ACHN (cell line): Measurements from ENCODE around the gene MOB1B.

Source experiments
- DNase-seq: peaks from one replicate; pipeline ENCODE4 v3.0.0-alpha.2; 2015
- in situ Hi-C: cut with HindIII; loops from 2 replicates; pipeline ENCODE4 v1.10.0; 2017; ENCODE audit warnings: low sequenced_read_pairs, low pct_ligation_motif_present, low pct_unique_long_range_greater_than_20kb

The MOB1B gene

DNA sequence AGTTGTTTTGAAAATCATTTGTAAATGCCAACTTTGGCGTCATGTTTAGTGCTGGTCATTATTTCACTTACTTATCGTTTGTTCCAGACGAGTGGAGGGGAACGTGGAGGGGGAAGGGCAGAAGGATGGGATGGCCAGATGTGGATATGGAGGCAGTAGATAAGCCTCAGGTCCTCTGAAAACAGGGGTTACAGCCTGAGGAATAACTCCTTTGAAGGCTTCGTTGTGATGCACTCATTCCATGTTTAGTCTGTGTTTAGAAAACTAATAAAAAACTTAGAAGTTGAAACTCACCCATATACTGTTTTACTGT is 1.1 kb downstream of the MOB1B start:
- in situ Hi-C loops = no loop called here
- DNase-seq = no peak

DNA sequence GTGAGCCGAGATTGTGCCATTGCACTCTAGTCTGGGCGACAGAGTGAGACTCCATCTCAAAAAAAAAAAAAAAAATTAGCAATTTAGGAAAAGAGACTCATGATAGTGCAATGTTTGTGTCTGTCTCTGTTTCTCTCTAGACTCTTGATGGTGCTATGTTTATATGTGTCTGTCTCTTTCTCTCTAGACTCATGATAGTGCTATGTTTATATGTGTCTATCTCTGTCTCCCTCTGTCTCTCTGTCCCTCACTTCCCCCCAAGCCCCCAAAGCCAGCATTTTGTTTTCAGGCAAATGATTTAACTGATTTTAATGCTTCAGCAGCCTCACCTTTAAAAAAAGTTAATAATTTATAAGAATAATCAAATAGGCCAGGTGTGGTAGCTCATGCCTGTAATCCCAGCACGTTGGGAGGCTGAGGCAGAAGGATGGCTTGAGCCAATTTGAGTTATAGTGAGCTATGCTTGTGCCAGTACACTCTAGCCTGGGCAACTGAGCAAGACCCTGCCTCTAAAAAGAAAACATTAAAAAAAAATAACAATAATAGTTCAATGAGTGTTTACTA is 6.9 kb downstream of the MOB1B start:
- in situ Hi-C loops = no loop called here
- DNase-seq = no peak

DNA sequence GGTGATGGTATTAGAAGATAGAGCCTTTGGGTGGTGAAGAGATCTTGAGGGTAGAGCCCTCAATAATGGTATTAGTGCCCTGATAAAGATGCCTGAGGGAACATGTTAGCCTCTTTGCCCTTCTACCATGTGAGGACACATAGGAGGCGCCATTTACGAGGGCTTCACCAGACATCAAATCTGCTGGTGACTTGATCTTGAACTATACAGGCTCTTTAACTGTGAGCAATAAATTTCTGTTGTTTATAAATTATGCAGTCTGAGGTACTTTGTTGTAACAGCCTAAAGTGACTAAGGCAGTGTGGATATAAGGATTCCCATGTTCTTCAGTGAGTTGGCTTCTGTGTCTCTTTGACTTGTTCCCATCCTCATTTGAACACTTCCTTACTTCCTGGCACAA is 11.8 kb downstream of the MOB1B start:
- in situ Hi-C loops = no loop called here
- DNase-seq = no peak

DNA sequence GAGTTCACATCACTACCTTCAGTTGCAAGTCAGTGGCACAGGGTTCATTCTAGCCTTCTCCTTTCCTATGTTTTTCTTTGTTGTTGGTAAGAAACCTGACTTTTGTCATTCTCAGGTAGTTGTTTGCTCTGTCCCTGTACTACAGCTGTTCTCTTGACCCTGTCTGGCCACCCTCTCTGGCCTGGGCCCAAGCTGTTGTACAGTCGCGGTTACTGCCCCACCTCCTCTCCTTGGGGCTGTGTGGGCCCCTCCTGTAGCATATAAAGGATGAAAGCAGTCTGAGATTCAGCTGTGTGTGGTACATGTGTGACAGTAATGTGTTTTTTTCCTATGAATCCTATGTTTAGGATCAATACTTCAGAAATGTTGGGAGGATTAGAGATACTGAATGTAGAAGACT is 12.5 kb downstream of the MOB1B start:
- in situ Hi-C loops = no loop called here
- DNase-seq = no peak

DNA sequence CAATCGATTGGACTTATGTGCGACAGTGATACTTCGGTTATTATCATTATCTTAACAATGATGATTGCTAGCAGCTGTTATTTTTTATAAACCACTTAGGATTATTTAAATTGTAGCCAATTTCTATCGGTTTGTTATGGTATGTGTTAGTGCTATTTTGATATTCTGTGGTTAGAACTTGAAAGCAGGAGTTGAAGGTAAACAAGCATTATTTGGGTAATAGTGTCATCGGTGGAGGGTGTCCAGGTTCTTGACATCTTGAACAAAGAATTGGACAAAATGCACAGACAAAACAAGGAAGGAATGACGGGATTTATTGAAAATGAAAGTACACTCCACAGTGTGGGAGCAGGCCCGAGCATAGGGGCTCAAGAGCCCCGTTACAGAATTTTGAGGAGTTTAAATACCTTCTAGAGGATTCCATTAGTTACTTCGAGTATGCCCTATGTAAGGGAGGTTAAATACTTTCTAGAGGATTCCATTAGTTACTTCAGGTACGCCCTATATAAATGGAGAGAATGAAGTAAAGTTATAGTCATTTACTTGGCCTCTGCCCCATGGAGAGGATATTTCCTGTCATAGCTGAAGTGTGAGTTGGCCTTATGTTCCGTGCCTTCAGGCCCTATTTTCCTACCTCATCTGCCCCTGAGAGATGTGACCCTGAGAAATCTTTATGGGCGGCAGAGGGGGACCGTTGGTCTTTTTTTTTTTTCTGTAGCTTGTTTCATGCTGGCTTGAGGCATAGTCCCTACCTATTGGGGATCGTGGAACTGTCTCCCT is 13.1 kb downstream of the MOB1B start:
- DNase-seq = no peak
- in situ Hi-C loops = no loop called here

DNA sequence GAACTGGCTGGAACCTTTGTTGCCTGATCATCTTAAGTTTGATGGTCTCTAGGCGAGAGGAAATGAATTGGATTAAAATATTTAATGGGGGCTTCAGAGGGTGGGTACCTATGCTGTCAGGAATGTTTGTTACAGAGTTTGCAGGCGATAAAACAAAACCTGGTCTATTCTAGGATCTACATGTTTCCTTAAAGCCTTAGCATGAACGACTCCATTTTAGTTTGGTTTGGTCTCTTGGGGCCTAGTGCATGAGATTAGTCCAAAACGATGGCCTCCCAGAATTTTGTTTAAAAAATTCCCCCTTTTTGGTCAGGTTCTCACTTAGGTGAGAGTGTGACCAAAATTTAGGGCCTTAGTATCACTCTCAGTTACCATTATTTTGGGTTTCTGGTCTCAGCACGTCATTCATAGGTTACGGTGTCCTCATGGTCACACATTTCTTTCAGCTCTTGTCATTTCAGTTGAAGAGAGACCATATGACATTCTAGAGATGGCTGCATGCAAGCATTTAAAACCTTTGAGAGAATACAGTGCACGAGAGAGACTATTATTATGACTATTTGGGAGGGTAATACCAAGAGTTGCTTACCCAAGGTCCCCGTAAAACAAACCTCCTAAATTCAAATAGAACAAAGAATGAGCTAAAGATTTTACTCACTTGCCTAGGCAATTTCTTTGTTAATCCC is 13.8 kb downstream of the MOB1B start:
- in situ Hi-C loops = no loop called here
- DNase-seq = no peak

DNA sequence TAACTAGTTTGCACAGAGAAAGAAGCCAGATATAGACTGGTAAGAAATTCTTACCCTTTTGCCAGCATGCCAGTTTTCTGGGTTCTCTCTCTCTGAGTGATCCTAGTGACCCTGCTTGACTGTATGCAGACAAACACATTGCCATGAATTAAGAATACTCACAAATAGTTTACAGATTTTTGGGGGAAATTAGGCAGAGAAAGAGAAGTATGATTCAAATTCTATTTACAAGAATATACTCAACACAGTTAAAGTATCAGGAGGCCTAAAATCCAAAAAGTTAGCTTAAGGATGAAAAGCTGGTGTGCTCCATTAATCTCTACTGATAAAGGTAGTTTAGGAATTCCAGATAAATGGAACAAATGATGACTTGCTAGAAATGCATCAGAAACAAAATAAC is 18.4 kb downstream of the MOB1B start:
- in situ Hi-C loops = no loop called here
- DNase-seq = no peak

DNA sequence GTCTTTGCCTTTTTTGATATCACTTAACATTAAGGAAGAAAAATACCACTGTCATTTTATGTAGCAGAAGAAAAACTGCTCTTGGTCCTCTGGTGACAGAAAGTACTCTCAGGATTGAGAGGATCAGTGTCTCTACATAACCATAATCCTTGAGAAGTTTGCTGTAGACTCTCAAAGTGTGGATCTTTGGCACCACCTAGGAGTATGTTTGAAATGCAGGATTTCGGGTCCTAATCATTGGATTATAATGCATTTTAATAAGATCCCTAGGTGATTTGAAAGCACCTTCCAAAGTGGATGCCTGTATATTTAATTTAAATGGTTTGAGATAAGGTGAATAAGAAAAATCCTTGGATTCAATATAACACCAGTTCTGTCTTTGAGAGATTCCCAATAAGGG is 23.2 kb downstream of the MOB1B start:
- no peak for DNase-seq
- in situ Hi-C loops = no loop called here

DNA sequence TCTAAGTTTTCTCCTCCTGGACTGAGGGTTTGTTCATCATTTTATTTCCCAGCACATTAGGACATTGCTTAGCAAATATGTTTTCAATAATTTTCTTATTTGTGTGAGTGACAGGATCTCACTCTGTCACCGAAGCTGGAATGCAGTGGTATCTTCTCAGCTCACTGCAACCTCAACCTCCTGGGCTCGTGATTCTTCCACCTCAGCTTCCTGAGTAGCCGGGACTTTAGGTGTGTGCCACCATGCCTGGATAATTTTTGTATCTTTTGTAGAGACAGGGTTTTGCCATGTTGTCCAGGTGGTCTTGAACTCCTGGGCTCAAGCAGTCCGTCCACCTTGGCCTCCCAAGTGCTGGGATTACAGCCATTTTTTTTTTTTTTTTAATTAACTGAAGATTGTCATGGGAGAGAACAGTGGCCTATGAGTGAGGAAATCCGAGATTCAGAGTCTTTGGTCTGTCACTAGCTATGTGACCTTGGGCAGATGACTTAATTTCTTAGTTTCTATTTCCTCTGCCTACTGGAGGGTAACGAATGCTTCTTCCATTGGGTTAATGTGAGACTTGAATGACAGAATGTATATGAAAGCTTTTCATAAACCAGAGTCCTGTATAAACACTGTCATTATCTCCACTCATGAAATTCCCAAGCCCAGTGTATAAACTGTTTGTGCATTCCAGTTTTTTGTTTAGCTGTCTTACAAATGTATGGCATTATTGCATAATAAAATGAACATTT is 23.9 kb downstream of the MOB1B start:
- in situ Hi-C loops = no loop called here
- no peak for DNase-seq

DNA sequence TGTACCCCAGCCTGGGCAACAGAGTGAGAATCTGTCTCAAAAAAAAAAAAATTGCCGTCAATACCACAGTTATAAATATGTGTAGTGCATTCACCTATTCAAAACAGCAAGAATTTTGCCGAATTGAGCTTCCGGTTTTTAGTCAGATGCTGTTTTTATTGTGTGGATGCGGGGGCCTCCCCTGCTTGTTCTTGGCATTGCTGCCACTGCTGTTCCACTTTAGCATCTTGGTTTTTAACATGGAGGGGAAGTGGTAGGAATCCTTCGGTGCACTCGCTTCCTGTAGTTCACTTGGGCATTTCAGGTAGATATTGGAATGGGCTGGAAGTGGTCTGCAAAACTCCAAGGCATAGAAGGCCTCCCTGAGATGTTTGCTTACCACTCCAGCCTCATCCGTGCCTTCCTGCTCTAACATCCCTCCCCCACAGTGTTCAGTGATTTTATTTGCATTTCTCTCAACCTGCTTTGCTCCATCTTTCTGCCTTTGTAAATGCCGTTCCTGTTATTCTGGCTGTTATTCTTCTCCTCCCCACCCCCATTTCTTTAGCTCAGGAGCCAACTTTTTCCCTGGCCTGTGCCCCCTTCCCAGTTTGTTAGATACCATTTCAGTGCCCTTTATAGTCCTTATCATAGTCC is 25.5 kb downstream of the MOB1B start:
- in situ Hi-C loops = no loop called here

DNA sequence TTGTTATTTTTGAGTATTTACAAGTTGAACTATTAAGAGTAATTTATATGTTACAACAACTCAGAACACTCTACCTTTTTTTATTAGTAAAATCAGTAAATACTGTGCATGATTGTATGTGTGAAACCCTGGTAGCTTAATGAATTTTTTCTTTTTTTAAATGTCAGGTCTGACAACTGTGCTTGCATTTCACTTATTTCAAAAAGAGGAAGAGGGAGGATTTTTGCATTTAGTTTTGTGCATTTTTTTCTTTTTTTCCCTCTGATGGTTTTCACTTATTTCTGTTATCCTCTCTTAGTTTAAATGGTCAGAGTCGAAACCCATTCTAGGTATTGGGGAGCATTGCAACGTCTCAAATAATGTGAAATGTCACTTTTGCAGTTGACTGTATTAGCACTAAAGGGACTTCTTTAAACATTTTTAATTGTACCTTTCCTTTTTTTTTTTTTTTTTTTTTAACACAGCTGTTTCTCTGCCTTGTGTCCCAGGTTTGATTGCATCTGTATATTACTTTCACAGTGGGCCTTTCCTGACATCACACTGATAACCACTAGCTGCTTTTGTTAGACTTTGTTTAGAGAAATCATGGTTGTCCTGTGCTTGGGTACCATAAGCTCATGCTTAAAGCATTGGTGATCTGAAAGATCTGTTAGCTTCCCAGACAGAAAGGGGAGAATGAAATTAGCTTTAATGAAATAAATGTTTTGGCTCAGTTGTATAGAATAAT is 28.5 kb downstream of the MOB1B start:
- DNase-seq = no peak
- in situ Hi-C loops = no loop called here

More for the DNA sequence above, 25.5 kb downstream of the MOB1B start:
- no peak for DNase-seq

DNA sequence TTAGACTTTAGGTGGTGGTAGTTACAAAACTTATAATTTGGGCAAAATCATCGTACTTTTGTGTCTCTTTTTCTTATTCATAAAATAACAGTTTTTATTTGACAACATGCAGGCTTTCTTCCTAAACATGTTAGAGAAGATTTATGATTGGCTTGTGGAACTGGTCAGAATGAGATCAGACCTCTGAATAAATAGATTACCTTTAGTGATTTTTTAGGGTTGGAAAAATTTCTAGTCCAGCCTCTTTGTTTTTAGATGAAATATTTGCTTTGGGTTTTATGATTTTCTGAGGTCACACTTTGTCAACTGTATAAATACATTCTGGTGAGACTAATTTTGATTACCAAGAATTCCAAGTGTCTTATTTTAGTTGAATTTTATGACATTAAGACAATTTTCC is 29.2 kb downstream of the MOB1B start:
- no peak for DNase-seq
- in situ Hi-C loops = no loop called here

DNA sequence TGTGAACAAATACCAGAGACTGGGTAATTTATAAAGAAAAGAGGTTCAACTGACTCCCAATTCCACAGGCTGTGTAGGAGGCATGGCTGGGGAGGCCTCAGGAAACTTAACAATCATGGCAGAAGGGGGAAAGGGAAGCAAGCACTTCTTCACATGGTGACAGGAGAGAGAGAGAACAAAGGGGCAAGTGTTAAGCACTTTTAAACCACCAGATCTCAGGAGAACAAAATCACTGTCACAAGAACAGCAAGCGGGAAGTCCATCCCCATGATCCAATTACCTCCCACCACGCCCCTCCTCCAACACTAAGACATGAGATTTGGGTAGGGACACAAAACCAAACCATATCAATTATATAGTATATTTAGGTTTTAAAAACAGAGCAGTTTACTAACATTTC is 30.8 kb downstream of the MOB1B start:
- in situ Hi-C loops = no loop called here
- DNase-seq = no peak

DNA sequence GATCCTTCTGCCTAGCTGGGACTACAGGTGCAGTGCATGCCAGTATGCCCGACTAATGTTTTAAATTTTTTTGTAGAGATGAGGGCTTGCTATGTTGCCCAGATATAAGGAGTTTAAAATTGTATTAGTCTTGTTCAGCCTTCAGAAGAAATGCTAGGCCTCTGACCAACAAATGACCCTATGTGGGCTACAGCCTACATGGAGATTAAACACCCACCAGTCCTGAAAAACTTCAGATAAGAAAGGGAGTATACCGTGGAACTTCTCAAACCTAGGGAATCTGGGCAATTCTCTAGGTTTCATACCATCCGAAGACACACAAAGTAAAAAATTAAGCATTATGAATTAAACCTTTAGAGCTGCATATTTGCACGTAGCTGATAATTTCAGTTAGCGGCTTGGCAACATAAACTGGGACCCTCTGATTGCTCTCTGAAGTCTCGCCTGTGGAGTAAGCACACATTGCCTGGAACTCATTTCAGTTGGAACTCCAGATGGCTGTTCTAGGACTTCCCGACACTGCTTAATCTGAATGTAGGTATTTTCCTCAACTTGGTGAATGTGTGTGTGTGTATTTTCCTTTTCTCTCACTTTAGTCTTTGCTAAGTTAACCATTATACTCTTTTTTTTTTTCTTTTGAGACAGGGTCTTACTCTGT is 33.0 kb downstream of the MOB1B start:
- DNase-seq = no peak
- in situ Hi-C loops = no loop called here

DNA sequence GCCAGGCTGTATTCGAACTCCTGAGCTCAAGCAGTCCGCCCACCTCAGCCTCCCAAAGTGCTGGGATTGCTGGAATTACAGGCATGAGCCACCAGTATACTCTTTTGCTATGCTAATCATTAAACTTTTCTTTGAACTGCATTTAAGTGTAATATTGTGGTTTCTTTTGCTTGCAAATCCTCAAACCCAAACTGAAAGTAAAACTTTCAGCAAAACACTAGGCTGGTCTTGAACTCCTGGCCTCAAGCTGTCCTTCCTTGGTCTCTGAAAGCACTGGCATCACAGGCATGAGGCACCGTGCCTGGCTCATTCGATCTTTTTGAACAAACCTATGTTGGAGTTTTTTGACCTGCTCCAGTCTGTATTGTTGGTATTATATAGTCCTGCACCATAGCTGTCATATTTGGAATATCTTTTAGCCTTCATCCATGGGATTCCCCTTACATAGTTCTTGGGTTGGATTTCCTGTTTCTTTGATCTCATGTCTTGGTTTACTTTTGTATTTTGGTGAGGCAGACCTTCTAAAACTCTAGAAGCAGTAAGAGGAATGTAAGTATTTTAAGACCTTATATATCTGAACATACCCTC is 34.1 kb downstream of the MOB1B start:
- in situ Hi-C loops = no loop called here
- DNase-seq = no peak

DNA sequence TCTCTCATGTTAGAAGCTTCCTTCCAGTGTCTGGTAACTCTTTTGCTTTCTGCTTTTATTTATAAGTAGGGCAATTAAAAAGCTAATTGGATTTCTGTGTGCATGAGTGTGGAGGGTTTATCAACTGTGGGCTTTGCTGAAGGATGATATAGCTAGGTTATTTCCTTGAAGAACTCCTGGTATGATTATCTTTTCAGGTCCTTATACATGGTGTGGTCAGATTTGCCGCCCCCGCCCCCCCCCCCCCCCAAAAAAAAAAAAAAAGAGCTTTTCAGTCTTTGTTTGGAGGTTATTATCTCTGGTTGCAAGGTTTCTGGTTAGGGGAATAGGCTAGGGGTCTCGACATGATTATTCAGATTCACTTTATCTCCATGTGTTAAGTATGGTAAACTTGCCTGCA is 35.9 kb downstream of the MOB1B start:
- in situ Hi-C loops = no loop called here

DNA sequence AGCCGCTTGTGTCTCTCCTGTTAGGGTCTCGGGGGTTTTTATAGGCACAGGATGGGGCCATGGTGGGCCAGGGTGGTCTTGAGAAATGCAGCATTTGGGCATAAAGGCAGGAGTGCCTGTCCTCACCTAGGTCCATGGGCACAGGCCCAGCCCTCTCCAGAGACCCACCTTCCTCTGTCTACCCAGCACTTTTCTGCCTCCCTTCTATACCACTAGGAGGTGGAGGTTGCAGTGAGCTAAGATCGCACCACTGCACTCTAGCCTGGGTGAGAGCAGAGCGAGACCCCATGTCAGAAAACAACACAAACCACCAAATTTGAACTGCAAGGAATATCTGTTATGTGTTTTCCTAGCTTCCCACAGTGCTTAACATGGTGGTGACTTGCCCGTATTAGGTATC is 38.0 kb downstream of the MOB1B start:
- no peak for DNase-seq
- in situ Hi-C loops = no loop called here

More for the DNA sequence above, 35.9 kb downstream of the MOB1B start:
- DNase-seq = no peak

DNA sequence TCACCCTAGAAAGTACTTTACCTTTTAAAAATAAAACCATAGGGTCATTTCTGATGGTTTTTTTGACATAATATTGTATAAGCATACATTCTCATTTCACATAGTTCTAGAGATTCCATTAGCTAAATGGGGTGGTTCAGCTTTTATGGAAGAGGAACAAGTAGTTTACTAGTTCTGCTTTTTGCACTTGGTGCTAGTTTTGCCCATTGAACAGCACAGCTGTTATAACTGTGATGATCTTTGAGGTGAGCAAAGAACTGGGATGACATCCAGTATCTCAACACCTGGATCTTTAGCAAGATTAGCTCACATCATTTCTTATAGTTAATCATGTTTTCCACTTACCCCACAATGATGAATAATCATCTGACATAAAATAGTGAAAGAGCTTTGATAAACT is 40.9 kb downstream of the MOB1B start:
- in situ Hi-C loops = no loop called here
- no peak for DNase-seq
